ENCODE results near the gene CFAP57. TPM values are rescaled to one million over a fixed set of nuclear protein-coding genes. Genes with fewer than 3 reads are reported as not detected.

The CFAP57 gene
- total RNA-seq, 2 donors from 2014 or later = not detected

GRCh38 chr1:43238991-43239469, 66.9 kb downstream of the CFAP57 start:
- Mint-ChIP-seq H3K36me3 (ENCODE audit: low read depth) (peaks cover 6% of the 10 kb centered on the region), H3K4me1 (peaks cover 10% of the 10 kb centered on the region), H3K27ac (no peak overlapping the region), H3K27me3 (peaks cover 37% of the 10 kb centered on the region), H3K4me3 (no peak overlapping the region)
- ATAC-seq (peak; percentile 12), DNase-seq (no peak)
- H3K9me3 ChIP-seq (ENCODE audit: control insufficient read depth, low read length, poor library complexity, severe bottlenecking) = no peaks in the 10 kb centered on the region

- H3K9me3 ChIP-seq (ENCODE audit: control insufficient read depth, low read length, poor library complexity, severe bottlenecking) = no peaks in the 10 kb centered on the region
- Mint-ChIP-seq H3K4me3 (no peak overlapping the region), H3K27me3 (peaks cover 37% of the 10 kb centered on the region), H3K4me1 (peaks cover 10% of the 10 kb centered on the region), H3K36me3 (ENCODE audit: low read depth) (peaks cover 6% of the 10 kb centered on the region), H3K27ac (no peak overlapping the region)
- DNase-seq (no peak), ATAC-seq (peak; percentile 53)
These were observed 67.4 kb downstream of the CFAP57 start for GRCh38 chr1:43239484-43239883.

GRCh38 chr1:43241413-43241836, 69.3 kb downstream of the CFAP57 start:
- DNase-seq (no peak), ATAC-seq (no peak)
- Mint-ChIP-seq H3K27ac (no peak overlapping the region), H3K36me3 (ENCODE audit: low read depth) (peaks cover 4% of the 10 kb centered on the region), H3K27me3 (peaks cover 33% of the 10 kb centered on the region), H3K4me3 (no peak overlapping the region), H3K4me1 (peaks cover 6% of the 10 kb centered on the region)
- H3K9me3 ChIP-seq (ENCODE audit: control insufficient read depth, low read length, poor library complexity, severe bottlenecking) = no peaks in the 10 kb centered on the region

- no peak for DNase-seq
- H3K9me3 ChIP-seq (ENCODE audit: control insufficient read depth, low read length, poor library complexity, severe bottlenecking) = no peaks in the 10 kb centered on the region
- Mint-ChIP-seq H3K4me3 (no peak overlapping the region), H3K27ac (no peak overlapping the region), H3K36me3 (ENCODE audit: low read depth) (peaks cover 4% of the 10 kb centered on the region), H3K4me1 (peaks cover 4% of the 10 kb centered on the region), H3K27me3 (peaks cover 26% of the 10 kb centered on the region)
- ATAC-seq = no peak
These were observed 71.2 kb downstream of the CFAP57 start for GRCh38 chr1:43243299-43243698.

GRCh38 chr1:43246466-43247213, 74.5 kb downstream of the CFAP57 start:
- Mint-ChIP-seq H3K27me3 (peaks cover 37% of the 10 kb centered on the region), H3K4me1 (no peaks in the 10 kb centered on the region), H3K27ac (no peak overlapping the region), H3K36me3 (ENCODE audit: low read depth) (peaks cover 4% of the 10 kb centered on the region), H3K4me3 (no peak overlapping the region)
- DNase-seq (no peak), ATAC-seq (no peak)
- H3K9me3 ChIP-seq (ENCODE audit: control insufficient read depth, low read length, poor library complexity, severe bottlenecking) = no peaks in the 10 kb centered on the region

- H3K9me3 ChIP-seq (ENCODE audit: control insufficient read depth, low read length, poor library complexity, severe bottlenecking) = no peaks in the 10 kb centered on the region
- Mint-ChIP-seq H3K27me3 (peaks cover 36% of the 10 kb centered on the region), H3K27ac (no peak overlapping the region), H3K4me3 (no peak overlapping the region), H3K36me3 (ENCODE audit: low read depth) (peaks cover 2% of the 10 kb centered on the region), H3K4me1 (no peaks in the 10 kb centered on the region)
- DNase-seq = no peak
- no peak for ATAC-seq
These were observed 75.3 kb downstream of the CFAP57 start for GRCh38 chr1:43247256-43247921.

- Mint-ChIP-seq H3K27ac (no peak overlapping the region), H3K36me3 (ENCODE audit: low read depth) (peaks cover 2% of the 10 kb centered on the region), H3K27me3 (peaks cover 44% of the 10 kb centered on the region), H3K4me3 (no peak overlapping the region), H3K4me1 (no peaks in the 10 kb centered on the region)
- no peak for ATAC-seq
- no peaks in the 10 kb centered on the region for H3K9me3 ChIP-seq (ENCODE audit: control insufficient read depth, low read length, poor library complexity, severe bottlenecking)
- DNase-seq = no peak
These were observed 78.2 kb downstream of the CFAP57 start for GRCh38 chr1:43250351-43250761.

GRCh38 chr1:43251024-43251423, 78.9 kb downstream of the CFAP57 start:
- Mint-ChIP-seq H3K36me3 (ENCODE audit: low read depth) (peaks cover 2% of the 10 kb centered on the region), H3K4me3 (no peak overlapping the region), H3K27me3 (peaks cover 38% of the 10 kb centered on the region), H3K4me1 (no peaks in the 10 kb centered on the region), H3K27ac (no peak overlapping the region)
- no peaks in the 10 kb centered on the region for H3K9me3 ChIP-seq (ENCODE audit: control insufficient read depth, low read length, poor library complexity, severe bottlenecking)
- DNase-seq (no peak), ATAC-seq (no peak)

GRCh38 chr1:43252225-43252624, 80.1 kb downstream of the CFAP57 start:
- no peak overlapping the region for H3K27ac Mint-ChIP-seq
- peaks cover 41% of the 10 kb centered on the region for H3K27me3 Mint-ChIP-seq
- H3K36me3 Mint-ChIP-seq (ENCODE audit: low read depth) = no peaks in the 10 kb centered on the region
- H3K4me3 Mint-ChIP-seq = no peak overlapping the region
- H3K4me1 Mint-ChIP-seq = peaks cover 3% of the 10 kb centered on the region
- no peak for DNase-seq
- H3K9me3 ChIP-seq (ENCODE audit: control insufficient read depth, low read length, poor library complexity, severe bottlenecking) = no peaks in the 10 kb centered on the region
- no peak for ATAC-seq

GRCh38 chr1:43253173-43253572, 81.0 kb downstream of the CFAP57 start:
- no peak for ATAC-seq
- no peak for DNase-seq
- Mint-ChIP-seq H3K27me3 (peaks cover 41% of the 10 kb centered on the region), H3K4me1 (peaks cover 5% of the 10 kb centered on the region), H3K36me3 (ENCODE audit: low read depth) (no peaks in the 10 kb centered on the region), H3K4me3 (no peak overlapping the region), H3K27ac (no peak overlapping the region)
- H3K9me3 ChIP-seq (ENCODE audit: control insufficient read depth, low read length, poor library complexity, severe bottlenecking) = no peaks in the 10 kb centered on the region

- DNase-seq (no peak), ATAC-seq (no peak)
- H3K36me3 Mint-ChIP-seq (ENCODE audit: low read depth) = no peaks in the 10 kb centered on the region
- H3K9me3 ChIP-seq (ENCODE audit: control insufficient read depth, low read length, poor library complexity, severe bottlenecking) = no peaks in the 10 kb centered on the region
- no peak overlapping the region for H3K4me3 Mint-ChIP-seq
- peaks cover 5% of the 10 kb centered on the region for H3K4me1 Mint-ChIP-seq
- no peak overlapping the region for H3K27ac Mint-ChIP-seq
- H3K27me3 Mint-ChIP-seq = peaks cover 41% of the 10 kb centered on the region
These were observed 81.7 kb downstream of the CFAP57 start for GRCh38 chr1:43253876-43254275.

GRCh38 chr1:43255438-43256210, 83.5 kb downstream of the CFAP57 start:
- peaks cover 34% of the 10 kb centered on the region for H3K27me3 Mint-ChIP-seq
- no peak for DNase-seq
- peaks cover 5% of the 10 kb centered on the region for H3K4me1 Mint-ChIP-seq
- H3K4me3 Mint-ChIP-seq = no peak overlapping the region
- ATAC-seq = no peak
- H3K9me3 ChIP-seq (ENCODE audit: control insufficient read depth, low read length, poor library complexity, severe bottlenecking) = no peaks in the 10 kb centered on the region
- no peaks in the 10 kb centered on the region for H3K36me3 Mint-ChIP-seq (ENCODE audit: low read depth)
- no peak overlapping the region for H3K27ac Mint-ChIP-seq

Measured in T-helper 17 cell (primary cell).